Activated CD4-positive, CD25-positive, alpha-beta regulatory T cell treated with anti-CD3 and anti-CD28 coated beads, Interleukin-2, amount 50 U/mL, for 24 hours (primary cell): ENCODE measurements around the gene FREM1.

Experiments used
- ATAC-seq, 2 donors: fragments of 150-1000 bp; cut with Tn5 transposase; one replicate each; pipeline ENCODE4 v1.10.0; 2021; ENCODE audit warnings: mild to moderate bottlenecking in 1 of 2, moderate library complexity in 1 of 2

The FREM1 gene

GRCh38 chr9:14911046-14911445 is 818 bp upstream of the FREM1 start:
- ATAC-seq, result no peak

- ATAC-seq, result no peak
These were observed 647 bp downstream of the FREM1 start for GRCh38 chr9:14909601-14909960.

DNA sequence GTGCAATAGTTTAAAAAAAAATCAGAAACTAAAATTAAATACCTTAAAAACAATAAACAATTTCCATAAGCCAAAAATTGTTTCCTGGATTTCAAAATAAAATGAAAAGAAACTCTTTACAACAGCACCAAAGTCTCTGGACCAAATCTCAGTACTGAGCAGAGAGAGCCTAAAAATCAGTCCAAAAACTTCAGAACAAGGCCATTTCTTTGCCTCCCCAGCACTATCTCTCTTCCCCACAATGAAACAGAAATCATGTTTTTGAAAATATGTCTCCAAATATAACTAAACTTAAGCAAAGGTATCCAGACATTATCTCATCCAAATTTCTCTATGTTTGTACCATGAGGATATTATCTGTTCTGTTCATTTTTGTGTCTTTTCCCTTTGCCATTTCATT is 1.0 kb downstream of the FREM1 start:
- ATAC-seq, result no peak

DNA sequence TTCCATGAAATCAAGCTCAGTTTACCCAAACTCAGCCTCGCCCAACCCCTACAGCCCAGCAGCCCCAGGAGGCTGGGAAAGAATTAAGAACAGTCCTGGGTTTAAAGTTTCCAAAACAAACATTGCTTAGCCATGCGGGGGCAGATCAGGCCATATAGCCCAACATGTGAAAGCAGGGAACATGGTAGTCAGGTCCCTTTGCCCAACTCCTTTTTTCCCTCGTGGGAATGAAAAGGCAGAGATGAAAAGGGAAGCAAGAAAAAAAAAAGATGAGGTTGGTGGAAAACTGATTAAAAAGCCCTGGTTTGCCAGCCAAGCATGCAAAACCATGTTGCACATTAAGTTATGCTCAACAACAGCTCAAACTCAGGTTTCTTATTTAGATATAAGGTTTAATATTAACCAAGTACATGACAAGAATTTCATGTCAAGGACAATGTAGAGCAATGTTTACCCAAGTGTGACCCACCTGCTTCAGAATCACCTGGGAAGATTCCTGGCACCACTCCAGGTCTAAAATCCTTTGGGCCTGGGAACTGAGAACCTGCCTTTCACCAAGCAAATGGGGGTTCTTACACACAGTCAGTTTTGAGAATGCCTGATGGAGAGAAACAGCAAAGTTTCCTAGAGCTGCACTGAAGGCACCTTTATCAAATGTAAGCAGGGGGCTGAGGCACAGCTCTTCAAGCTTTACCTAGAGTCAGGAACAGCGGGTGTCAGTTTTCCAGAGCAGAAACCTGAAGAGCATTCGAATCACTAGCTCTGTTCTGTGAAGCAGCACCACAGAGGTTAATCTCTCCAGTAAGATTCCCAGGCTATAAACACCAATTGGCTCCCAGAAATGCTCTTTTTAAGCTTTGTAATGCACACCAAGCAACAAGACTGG is 1.7 kb downstream of the FREM1 start:
- no peak for ATAC-seq

DNA sequence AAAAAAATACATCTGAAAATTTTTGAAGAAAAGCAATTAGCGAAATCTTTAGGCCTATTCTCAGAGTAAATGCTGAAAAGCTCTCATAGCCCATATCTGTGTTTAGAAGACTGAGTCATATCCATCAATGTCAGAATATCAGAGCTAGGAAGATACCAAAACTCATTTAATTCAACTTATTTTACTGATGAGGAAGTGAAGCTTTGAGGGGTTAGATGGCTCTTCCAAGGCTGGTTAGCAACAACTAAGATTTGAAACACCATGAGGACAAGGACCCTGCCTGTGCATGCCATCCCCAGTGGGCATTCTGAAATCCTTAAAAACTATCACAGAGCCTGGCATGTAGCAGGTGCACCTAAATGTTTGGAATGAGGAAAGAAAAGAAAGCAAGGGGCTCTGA is 2.5 kb downstream of the FREM1 start:
- no peak for ATAC-seq

DNA sequence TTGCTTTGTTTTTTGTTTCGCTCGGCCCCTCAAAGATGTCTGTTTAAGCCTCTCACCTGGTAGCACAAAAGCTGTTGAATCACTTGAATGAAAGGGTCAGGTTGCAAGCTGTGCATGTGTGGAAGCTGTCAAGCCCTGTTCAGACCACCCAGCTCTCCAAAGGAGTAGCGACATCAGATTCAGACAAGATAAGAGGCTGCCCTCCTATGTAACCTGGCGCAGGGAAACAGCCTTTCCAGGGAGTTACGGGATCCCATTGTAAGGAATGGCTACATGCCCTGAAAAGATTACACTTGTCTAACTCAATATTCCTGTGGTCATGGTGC is 2.9 kb downstream of the FREM1 start:
- no peak for ATAC-seq

DNA sequence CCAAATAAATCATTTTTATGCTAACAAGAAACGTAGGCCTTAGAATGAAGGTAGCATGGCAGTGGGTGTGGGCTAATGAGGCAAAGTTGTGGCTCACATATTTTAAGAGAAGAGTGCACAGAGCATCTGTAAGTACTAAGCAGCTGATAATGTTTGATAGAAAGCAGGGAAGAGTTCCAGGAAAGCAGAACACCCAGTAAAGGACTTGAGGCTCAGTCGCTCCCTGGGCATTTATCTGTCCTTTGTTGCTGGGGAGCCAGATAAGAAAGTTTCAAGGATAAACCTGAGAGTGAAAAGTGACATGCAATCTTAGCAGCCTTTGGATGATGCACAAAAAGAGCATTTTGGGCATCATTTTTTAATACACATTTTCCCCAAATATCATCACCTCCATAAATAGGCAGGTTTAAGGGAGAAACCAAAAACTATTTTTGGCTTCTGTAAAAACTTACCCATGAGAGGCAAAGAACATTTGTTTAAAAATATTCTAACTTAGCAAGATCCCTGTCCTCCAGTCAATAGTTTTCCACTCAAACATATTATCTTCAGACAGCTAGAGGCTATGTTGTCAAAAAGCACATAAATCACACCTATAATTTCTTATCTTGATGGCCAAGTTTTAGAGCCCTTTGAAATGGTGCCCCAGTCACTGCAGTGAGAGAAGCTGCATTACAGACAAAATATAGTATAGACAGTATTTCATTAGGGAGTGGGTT is 3.4 kb downstream of the FREM1 start:
- no peak for ATAC-seq

DNA sequence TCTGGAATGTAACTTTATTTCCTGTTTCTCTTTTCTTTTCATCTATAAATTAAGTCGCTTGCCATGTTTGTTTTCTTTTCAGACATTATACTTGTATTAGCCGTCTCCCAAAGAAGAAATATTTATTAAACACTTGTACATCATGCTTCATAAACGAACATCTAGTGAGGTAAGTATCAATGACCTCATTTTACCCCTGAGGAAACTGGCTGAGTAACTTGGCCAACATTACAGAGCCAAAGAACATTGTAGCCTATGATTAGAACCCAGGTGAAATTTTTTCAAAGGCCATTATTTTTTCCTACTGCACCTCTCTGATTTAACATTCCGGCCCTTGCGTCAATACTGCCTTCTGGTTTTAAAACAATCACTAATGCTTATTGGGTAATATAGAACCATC is 4.2 kb downstream of the FREM1 start:
- no peak for ATAC-seq

- ATAC-seq, result no peak
These were observed 7.2 kb downstream of the FREM1 start for GRCh38 chr9:14903040-14903439.

DNA sequence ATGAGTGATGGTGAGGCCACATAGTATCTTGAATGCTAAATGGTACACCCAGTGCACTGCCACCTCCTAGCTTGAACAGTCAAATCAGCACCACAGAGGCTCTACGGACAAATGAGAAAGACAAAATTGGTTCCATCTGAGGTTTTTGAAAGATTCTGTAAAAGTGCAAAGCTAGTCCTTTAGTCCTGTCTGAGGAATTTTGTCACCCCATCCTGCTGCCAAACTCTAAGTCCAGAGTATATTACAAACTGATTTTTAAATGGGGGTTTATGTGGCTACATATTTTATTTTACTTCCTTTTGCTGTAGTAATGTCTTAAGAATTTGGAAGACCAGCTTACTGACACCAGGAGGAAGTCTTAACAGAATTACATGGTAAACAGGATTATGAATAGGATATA is 7.7 kb downstream of the FREM1 start:
- ATAC-seq, result no peak

DNA sequence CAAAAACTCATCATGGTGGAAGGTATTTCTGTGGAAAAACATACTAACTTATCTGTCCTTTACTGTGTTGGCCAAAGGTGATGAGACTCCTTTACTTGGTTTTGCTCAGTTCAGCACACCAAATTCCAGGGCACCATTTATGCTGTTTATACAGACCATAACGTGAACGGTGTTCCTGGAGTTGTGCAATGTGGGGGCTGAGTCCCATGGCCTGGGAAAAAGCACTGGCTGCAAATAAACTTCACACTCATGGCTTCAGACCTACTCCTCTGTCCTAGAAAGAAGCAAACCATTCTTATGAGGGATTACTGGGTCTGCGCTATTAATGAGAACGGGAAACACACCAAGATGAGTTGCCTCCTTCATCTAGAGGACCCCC is 10.4 kb downstream of the FREM1 start:
- ATAC-seq, result no peak

- no peak for ATAC-seq
These were observed 11.0 kb downstream of the FREM1 start for GRCh38 chr9:14899042-14899814.

DNA sequence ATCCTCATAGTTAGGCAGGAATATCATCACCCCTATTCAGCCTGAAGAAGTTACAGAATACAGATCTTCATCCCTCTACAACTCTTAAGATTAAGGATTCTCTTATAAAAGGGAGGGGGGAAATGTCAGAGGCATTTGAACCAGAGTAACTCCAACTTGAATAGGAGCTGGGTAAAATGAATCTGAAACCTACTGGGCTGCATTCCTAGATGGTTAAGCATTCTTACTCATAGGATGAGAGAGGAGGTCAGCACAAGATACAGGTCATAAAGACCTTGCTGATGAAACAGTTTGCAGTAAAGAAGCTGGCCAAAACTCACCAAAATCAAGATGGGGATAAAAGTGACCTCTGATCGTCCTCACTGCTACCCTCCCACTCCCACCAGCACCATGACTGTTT is 14.4 kb downstream of the FREM1 start:
- no peak for ATAC-seq

DNA sequence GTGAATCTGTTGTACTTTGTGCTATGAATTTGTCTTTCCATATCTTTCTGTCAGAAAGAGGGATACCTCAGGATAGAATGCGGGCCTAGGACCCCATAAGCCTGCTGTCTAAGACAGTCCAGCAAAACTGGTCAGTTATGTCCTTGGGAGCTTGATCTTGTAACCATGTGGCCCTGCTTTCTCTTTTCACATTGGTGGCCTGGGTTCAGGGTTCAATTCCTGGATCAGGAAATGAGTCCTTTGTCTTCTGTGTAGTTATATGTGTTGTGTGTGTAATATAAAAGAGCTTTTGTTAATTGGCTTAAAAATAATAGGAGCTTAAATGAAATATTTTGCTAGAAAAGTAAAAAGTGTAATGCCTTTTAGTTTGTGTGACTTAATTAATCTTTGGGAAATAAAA is 16.9 kb downstream of the FREM1 start:
- ATAC-seq, result no peak

GRCh38 chr9:14891332-14891731 is 18.9 kb downstream of the FREM1 start:
- no peak for ATAC-seq

DNA sequence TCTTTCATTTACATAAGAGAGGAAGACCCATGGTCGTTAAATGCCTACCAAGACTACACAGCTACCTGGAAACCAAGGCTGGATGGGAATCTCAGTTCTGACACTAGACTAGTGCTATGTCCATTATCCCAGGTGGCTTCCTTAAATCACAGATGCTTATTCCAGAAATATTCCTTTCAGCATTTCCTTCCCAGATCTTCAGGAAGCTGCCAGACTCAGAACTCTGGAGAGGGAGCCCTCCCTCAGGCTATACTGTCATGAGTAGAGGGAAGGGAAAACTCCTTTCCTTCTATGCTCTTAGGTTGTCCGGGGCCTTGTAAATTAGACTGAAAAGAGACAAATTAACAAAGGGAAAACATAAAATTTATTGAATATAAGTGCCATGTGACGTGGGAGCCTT is 20.8 kb downstream of the FREM1 start:
- ATAC-seq, result no peak

DNA sequence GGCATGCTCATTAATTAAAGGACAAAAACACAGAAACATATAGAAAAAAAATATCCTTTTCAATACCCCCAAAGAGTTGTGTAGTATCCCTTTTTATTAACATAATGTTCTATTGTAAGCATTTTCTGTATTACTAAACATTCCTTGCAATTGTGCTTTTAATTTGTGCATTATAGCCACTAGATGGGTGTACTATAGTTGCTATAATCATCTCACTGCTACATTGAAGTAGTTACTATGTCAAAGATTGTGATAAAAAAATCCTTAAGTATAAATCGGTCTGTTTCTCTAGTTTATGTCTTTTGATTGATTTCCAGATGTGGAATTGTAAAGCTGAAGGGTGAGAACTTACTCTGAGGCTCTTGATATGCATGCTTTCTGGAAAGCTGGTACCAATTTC is 21.4 kb downstream of the FREM1 start:
- ATAC-seq, result no peak

- no peak for ATAC-seq
These were observed 22.0 kb downstream of the FREM1 start for GRCh38 chr9:14888272-14888671.

GRCh38 chr9:14887149-14887548 is 23.1 kb downstream of the FREM1 start:
- no peak for ATAC-seq

DNA sequence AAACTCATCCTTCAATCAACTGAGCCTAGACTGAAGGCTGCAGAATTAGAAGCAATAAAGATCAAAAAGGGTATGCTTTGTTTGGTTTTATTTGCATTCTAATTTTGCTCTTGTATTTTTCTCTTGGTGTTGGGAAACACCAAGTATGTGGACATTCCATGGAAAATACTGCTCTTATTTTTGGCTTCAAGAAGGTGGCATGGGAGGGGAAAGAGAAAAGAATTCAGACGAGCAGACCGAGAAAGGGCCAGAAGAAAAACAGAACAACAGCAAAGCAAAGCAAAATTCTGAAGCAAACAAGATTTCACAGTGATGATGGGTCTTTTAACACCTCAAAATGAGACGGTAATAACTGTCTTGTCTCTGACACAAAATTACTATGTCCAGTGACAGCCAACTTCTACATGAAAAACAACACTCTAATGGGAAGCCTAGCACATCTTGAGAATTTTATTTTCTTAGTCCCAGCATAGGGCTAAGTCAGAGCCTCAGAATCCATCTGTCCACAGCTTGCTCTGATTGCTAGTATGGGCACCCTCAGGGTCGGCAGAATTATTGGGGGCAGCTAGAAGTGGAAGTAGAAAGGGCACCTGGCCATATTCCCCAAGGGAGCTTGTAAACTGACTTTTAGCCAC is 26.8 kb downstream of the FREM1 start:
- no peak for ATAC-seq

GRCh38 chr9:14882090-14882489 is 28.1 kb downstream of the FREM1 start:
- no peak for ATAC-seq

- ATAC-seq, result no peak
These were observed 29.2 kb downstream of the FREM1 start for GRCh38 chr9:14881006-14881405.

GRCh38 chr9:14870090-14870489 is 40.1 kb downstream of the FREM1 start:
- ATAC-seq, result no peak
